Endothelial cell of umbilical vein (primary cell): ENCODE measurements around the gene URM1. TPM values are rescaled to one million over a fixed set of nuclear protein-coding genes. Genes with fewer than 3 reads are reported as not detected.

Experiments used
- Bru-seq: library from RNA; stranded (reverse); fragments of 400-500 nt; gene quantifications from one replicate; lab custom pipeline; 2021; lab: Mats Ljungman, UMichigan
- BruChase-seq, 2 experiments: library from RNA; stranded (reverse); fragments of 400-500 nt; gene quantifications; one replicate each; lab custom pipeline; 2021; lab: Mats Ljungman, UMichigan
- BruUV-seq: library from RNA; stranded (reverse); fragments of 400-500 nt; replicated peaks from 2 replicates; lab custom pipeline; 2021; lab: Mats Ljungman, UMichigan
- CTCF ChIA-PET: fragments of 300-600, 350-600 bp; sonication (Branson Sonifier 250); formaldehyde crosslinking; loops from one replicate; lab custom pipeline; 2021; ENCODE audit warnings: antibody characterized with exemption, inconsistent platforms; lab: Charles Lee
- POLR2A ChIA-PET: fragments of 300-600, 350-600 bp; sonication (Branson Sonifier 250); formaldehyde crosslinking; loops from one replicate; lab custom pipeline; 2021; ENCODE audit warnings: antibody characterized with exemption, inconsistent platforms; lab: Charles Lee
- DNase-seq: peaks from one replicate; pipeline ENCODE4 v3.0.0-alpha.2; 2011; ENCODE audit warnings: low read depth, low spot score
- FAIRE-seq: peaks from 2 replicates; lab custom pipeline; 2011; peaks lifted over from hg19 to GRCh38; lab: Jason Lieb, UNC
- H2AFZ ChIP-seq: 2 replicates; pipeline ENCODE4 v1.6.0; 2012; ENCODE audit warnings: low read depth, low read length, control low read depth, inconsistent platforms
- H3K27ac ChIP-seq: 2 replicates; pipeline ENCODE4 v1.5.1; 2011; ENCODE audit warnings: low read depth, mild to moderate bottlenecking, control low read depth, low read length, moderate library complexity; ENCODE audit not compliant: insufficient read depth
- H3K27me3 ChIP-seq, 2 experiments: 2 replicates each; pipeline versions ENCODE4 v1.6.0 to v1.6.1; 2011; ENCODE audit warnings: low read length in 2 of 2, mixed read lengths in 1 of 2; ENCODE audit not compliant: control insufficient read depth in 2 of 2, insufficient read depth in 2 of 2
- H3K36me3 ChIP-seq, 2 experiments: 2 replicates in 1 of 2; 3 replicates in 1 of 2; pipeline ENCODE4 v1.5.1; 2011; ENCODE audit warnings: low read length in 2 of 2, mild to moderate bottlenecking in 1 of 2, moderate library complexity in 1 of 2; ENCODE audit not compliant: control insufficient read depth in 2 of 2, insufficient read depth in 2 of 2; ENCODE audit errors: extremely low read depth in 1 of 2
- H3K4me1 ChIP-seq: 3 replicates; pipeline ENCODE4 v1.5.1; 2011; ENCODE audit warnings: mild to moderate bottlenecking, low read length; ENCODE audit not compliant: control insufficient read depth, insufficient read depth; ENCODE audit errors: extremely low read depth
- H3K4me2 ChIP-seq: 2 replicates; pipeline ENCODE4 v1.6.1; 2011; ENCODE audit warnings: low read length, control low read depth, mixed read lengths; ENCODE audit not compliant: insufficient read depth
- H3K4me3 ChIP-seq, 3 experiments: fragments of 200-600 bp in 1 of 3; sonication (generic), shearing (Covaris generic) in 1 of 3; replicated peaks in 1 of 3; 2 replicates each; pipeline ENCODE4 v1.5.1; 2011 to 2016; ENCODE audit warnings: control low read depth in 3 of 3, low read length in 3 of 3, mild to moderate bottlenecking in 2 of 3, inconsistent platforms in 1 of 3, low read depth in 1 of 3, moderate library complexity in 1 of 3; ENCODE audit not compliant: insufficient read depth in 1 of 3
- H3K79me2 ChIP-seq: 2 replicates; pipeline ENCODE4 v1.6.0; 2012; ENCODE audit warnings: low read length, inconsistent platforms; ENCODE audit not compliant: control insufficient read depth, insufficient read depth
- H3K9ac ChIP-seq: replicated peaks from 2 replicates; pipeline ENCODE3; 2011; ENCODE audit warnings: low read length, control low read depth; ENCODE audit not compliant: insufficient read depth; ENCODE audit errors: extremely low read depth
- H3K9me1 ChIP-seq: replicated peaks from 3 replicates; pipeline ENCODE4 v1.6.0; 2011; ENCODE audit warnings: mild to moderate bottlenecking, low read length; ENCODE audit not compliant: control insufficient read depth, insufficient read depth; ENCODE audit errors: extremely low read depth
- H3K9me3 ChIP-seq: replicated peaks from 2 replicates; pipeline ENCODE4 v1.5.1; 2012; ENCODE audit warnings: low read length, inconsistent platforms; ENCODE audit not compliant: control insufficient read depth, insufficient read depth
- H4K20me1 ChIP-seq: replicated peaks from 2 replicates; pipeline ENCODE3; 2011; ENCODE audit warnings: mild to moderate bottlenecking, low read length; ENCODE audit not compliant: control insufficient read depth, insufficient read depth; ENCODE audit errors: extremely low read depth
- FOS ChIP-seq: IDR thresholded peaks from 2 replicates; pipeline ENCODE4 v1.6.1; 2011; ENCODE audit warnings: mild to moderate bottlenecking, low read length, moderate library complexity, borderline replicate concordance; ENCODE audit not compliant: insufficient read depth
- GATA2 ChIP-seq: IDR thresholded peaks from 2 replicates; pipeline ENCODE4 v1.7.0; 2011; ENCODE audit warnings: low read depth, mild to moderate bottlenecking, moderate library complexity, mixed read lengths, low read length; ENCODE audit not compliant: insufficient read length, insufficient read depth
- JUN ChIP-seq: IDR thresholded peaks from 2 replicates; pipeline ENCODE4 v1.6.1; 2011; ENCODE audit warnings: borderline replicate concordance, low read depth; ENCODE audit not compliant: insufficient read length, insufficient read depth
- MAX ChIP-seq: IDR thresholded peaks from 2 replicates; pipeline ENCODE4 v1.6.1; 2011; ENCODE audit not compliant: insufficient read depth, insufficient read length
- POLR2A ChIP-seq: IDR thresholded peaks from 2 replicates; pipeline ENCODE4 v1.6.1; 2012; ENCODE audit warnings: low read depth, mild to moderate bottlenecking, control low read depth, low read length
- POLR2AphosphoS5 ChIP-seq: IDR thresholded peaks from 2 replicates; pipeline ENCODE4 v1.6.1; 2012; ENCODE audit warnings: low read depth, mild to moderate bottlenecking, control low read depth, low read length, moderate library complexity; ENCODE audit not compliant: insufficient read depth
- dilution Hi-C: fragments of 300-500 bp; cut with MboI; formaldehyde crosslinking; loops from one replicate; pipeline ENCODE4 v1.15.0; 2019; ENCODE audit warnings: low sequenced_read_pairs; ENCODE audit not compliant: extremely low pct_ligation_motif_present
- intact Hi-C: fragments of 100-400 bp; cut with micrococcal nuclease; formaldehyde crosslinking; loops from one replicate; pipeline ENCODE4 v1.10.0; 2022
- long read RNA-seq: library from polyadenylated mRNA; stranded (forward); transcript quantifications from one replicate; pipeline ENCODE4 v2.0.0, GENCODE V29; 2021
- polyA minus RNA-seq, 3 experiments: library from RNA; depleted of rRNA, polyadenylated mRNA; stranded (reverse); fragments of >200 nt; gene quantifications; 1 replicate in 1 of 3; 2 replicates in 2 of 3; pipeline ENCODE4 v1.2.3, GENCODE V29; 2011
- polyA plus RNA-seq, 4 experiments: library from polyadenylated mRNA; depleted of rRNA in 3 of 4; stranded (reverse) in 3 of 4; unstranded in 1 of 4; fragments of >200 nt; gene quantifications; 2 replicates each; pipeline versions ENCODE4 v1.2.1 to v1.2.3, GENCODE V29; 2011 to 2012; ENCODE audit warnings: missing spikeins in 1 of 4
- total RNA-seq: library from RNA; stranded (reverse); gene quantifications from 2 replicates; pipeline ENCODE4 v1.2.3, GENCODE V29; 2021
- TF ChIP-seq, protein P1 (sequence below), 2 donors: IDR thresholded peaks; 1 replicate in 1 of 2; 2 replicates in 1 of 2; pipeline ENCODE4 v1.5.1; 2011; ENCODE audit warnings: low read length in 2 of 2, mild to moderate bottlenecking in 2 of 2, moderate library complexity in 2 of 2, control low read depth in 1 of 2, inconsistent platforms in 1 of 2, low read depth in 1 of 2; ENCODE audit not compliant: insufficient read depth in 1 of 2; ENCODE audit errors: extremely low read depth in 1 of 2

URM1 gene
- total RNA-seq (100 and 101 TPM in 2 replicates), polyA plus RNA-seq (86.5 and 98.7 TPM in 2 replicates), polyA minus RNA-seq (45.4 and 46.4 TPM in 2 replicates), Bru-seq, nascent RNA (percentile 71 among the genes with signal in this experiment), BruChase-seq, experiment 1, labeled RNA remaining after a 6-hour chase (percentile 77 among the genes with signal in this experiment), BruChase-seq, experiment 2, labeled RNA remaining after a 2-hour chase (percentile 69 among the genes with signal in this experiment)
- 92.3 and 99.9 TPM in 2 replicates for polyA plus RNA-seq (2011; cell fraction: cytosol; rRNA removed)
- 58.0 and 74.3 TPM in 2 replicates for polyA plus RNA-seq (2011; cell fraction: nucleus; rRNA removed)
- polyA plus RNA-seq (2012), result 106 and 119 TPM in 2 replicates
- 28.7 TPM for polyA minus RNA-seq (2011; cell fraction: cytosol; rRNA and poly(A)+ RNA removed)
- 11.2 and 14.3 TPM in 2 replicates for polyA minus RNA-seq (2011; cell fraction: nucleus; rRNA and poly(A)+ RNA removed)
- long read RNA-seq, transcript URM1-205 (5 exons, 723 nt), result minor isoform, 6 of 246 reads
- long read RNA-seq, transcript URM1-203 (5 exons, 2,650 nt), result major isoform, 201 of 246 reads
- long read RNA-seq, partial matches to known transcripts, result 12 of 246 reads
- long read RNA-seq, other reads (novel, unspliced or antisense), result 24 of 246 reads

- Histone ChIP-seq H3K9me1 (no peaks in the 10 kb centered on the region), H3K79me2 (peaks cover 41% of the 10 kb centered on the region), H3K27me3 (no peaks in the 10 kb centered on the region), H3K4me3 (peak within 1 kb of the TSS; percentile 72 to 95 (median 87)), H3K27ac (peak within 1 kb of the TSS; percentile 82), H3K36me3 (peaks cover 0 to 3% of the 10 kb centered on the region in 2 experiments), H3K4me2 (peak within 1 kb of the TSS; percentile 93), H2AFZ (peak within 1 kb of the TSS; percentile 86), H4K20me1 (no peaks in the 10 kb centered on the region), H3K4me1 (peaks cover 17% of the 10 kb centered on the region), H3K9ac (peak within 1 kb of the TSS; percentile 87), H3K9me3 (no peaks in the 10 kb centered on the region)
- FAIRE-seq (peak; percentile 99), DNase-seq (peak; percentile 98)
- CTCF ChIA-PET, result interaction anchor here (0.6 to 3.8 kb wide), 13 partner anchors 9 to 152 kb away, joined by 3 to 50 read pairs (median 5); partner anchors contain the start of gene CERCAM
- intact Hi-C loops, result loop anchor here (1.0 to 2.0 kb wide), 3 partner anchors 42 to 85 kb away; partner anchors contain the start of genes COQ4, ODF2 and TRUB2
- POLR2A ChIA-PET, result interaction anchor here (0.6 to 1.7 kb wide), 5 partner anchors 9 to 353 kb away, joined by 3 to 8 read pairs (median 4); partner anchors contain the start of genes SPTAN1 and ZDHHC12
- TF ChIP-seq MAX (peak; percentile 38), GATA2 (no peak), POLR2A (peak; percentile 91), FOS (peak; percentile 52), JUN (no peak), POLR2AphosphoS5 (peak; percentile 92)
- TF ChIP-seq, protein P1, sequence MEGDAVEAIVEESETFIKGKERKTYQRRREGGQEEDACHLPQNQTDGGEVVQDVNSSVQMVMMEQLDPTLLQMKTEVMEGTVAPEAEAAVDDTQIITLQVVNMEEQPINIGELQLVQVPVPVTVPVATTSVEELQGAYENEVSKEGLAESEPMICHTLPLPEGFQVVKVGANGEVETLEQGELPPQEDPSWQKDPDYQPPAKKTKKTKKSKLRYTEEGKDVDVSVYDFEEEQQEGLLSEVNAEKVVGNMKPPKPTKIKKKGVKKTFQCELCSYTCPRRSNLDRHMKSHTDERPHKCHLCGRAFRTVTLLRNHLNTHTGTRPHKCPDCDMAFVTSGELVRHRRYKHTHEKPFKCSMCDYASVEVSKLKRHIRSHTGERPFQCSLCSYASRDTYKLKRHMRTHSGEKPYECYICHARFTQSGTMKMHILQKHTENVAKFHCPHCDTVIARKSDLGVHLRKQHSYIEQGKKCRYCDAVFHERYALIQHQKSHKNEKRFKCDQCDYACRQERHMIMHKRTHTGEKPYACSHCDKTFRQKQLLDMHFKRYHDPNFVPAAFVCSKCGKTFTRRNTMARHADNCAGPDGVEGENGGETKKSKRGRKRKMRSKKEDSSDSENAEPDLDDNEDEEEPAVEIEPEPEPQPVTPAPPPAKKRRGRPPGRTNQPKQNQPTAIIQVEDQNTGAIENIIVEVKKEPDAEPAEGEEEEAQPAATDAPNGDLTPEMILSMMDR (IDR thresholded peaks at IDR 0.05; ENCODE audit: extremely low read depth in 1 of 2, insufficient read depth in 1 of 2, low read depth in 1 of 2, low read length in 2 of 2), result peak in 1 of 2 donors; percentile 6
- BruUV-seq, result TSS peak; percentile 98
- dilution Hi-C loops, result no loop called here
These were observed at the start of gene URM1 for GRCh38 chr9:128370752-128371629. Gene URM1, plus strand, starts transcription at chr9:128371374. Its CDS starts 7 bp downstream, at chr9:128371381.
